ENCODE results near the gene PALD1.

- TF ChIP-seq CTCF (IDR thresholded peaks at IDR 0.05), result no peak
- no peak for TF ChIP-seq EZH2phosphoT487 (IDR thresholded peaks at IDR 0.05)
Measured at GRCh38 chr10:70584366-70584765, 105.8 kb downstream of the PALD1 start.

Measured in neural progenitor cell (in vitro differentiated cells).